GM12878 (cell line): ENCODE measurements around the gene CREBZF. TPM values are rescaled to one million over a fixed set of nuclear protein-coding genes. Genes with fewer than 3 reads are reported as not detected.

Experiments
- ATAC-seq: fragments of 200-7000 bp; cut with Tn5 transposase; 3 replicates; pipeline ENCODE4 v1.9.1; 2020; ENCODE audit warnings: mild to moderate bottlenecking, moderate library complexity
- BruUV-seq: library from RNA; stranded (reverse); fragments of 400-500 nt; replicated peaks from 2 replicates; lab custom pipeline; 2021; lab: Mats Ljungman, UMichigan
- CTCF ChIA-PET: fragments of 300-600 bp; sonication (Branson Sonifier 250); formaldehyde crosslinking; extraction: SDS; loops from one replicate; lab custom pipeline; 2021; ENCODE audit warnings: inconsistent platforms; lab: Yijun Ruan, JAX
- POLR2A ChIA-PET: fragments of 350-600 bp; formaldehyde crosslinking; extraction: SDS; loops from one replicate; lab custom pipeline; 2021; ENCODE audit warnings: inconsistent platforms; lab: Charles Lee
- RAD21 ChIA-PET: fragments of 300-600 bp; sonication (Branson Sonifier 250); formaldehyde crosslinking; loops from one replicate; lab custom pipeline; 2023; ENCODE audit warnings: antibody characterized with exemption; ENCODE audit not compliant: unreplicated experiment; lab: Charles Lee
- SMC1A ChIA-PET: fragments of 300-600 bp; sonication (Branson Sonifier 250); formaldehyde crosslinking; loops from one replicate; lab custom pipeline; 2023; ENCODE audit not compliant: unreplicated experiment, uncharacterized antibody; lab: Charles Lee
- DNase-seq: peaks from one replicate; pipeline ENCODE4 v3.0.0-alpha.2; 2011; ENCODE audit warnings: low read depth, low spot score
- FAIRE-seq: peaks from 3 replicates; lab custom pipeline; 2011; peaks lifted over from hg19 to GRCh38; lab: Jason Lieb, UNC
- H2AFZ ChIP-seq: 2 replicates; pipeline ENCODE4 v1.6.0; 2011; ENCODE audit warnings: low read depth, low read length, control low read depth; ENCODE audit not compliant: control insufficient read depth
- H3K27ac ChIP-seq: 2 replicates; pipeline ENCODE4 v1.5.1; 2011; ENCODE audit warnings: control low read depth; ENCODE audit not compliant: control insufficient read depth, insufficient read depth
- H3K27me3 ChIP-seq, 2 experiments: replicated peaks in 1 of 2; 2 replicates each; pipeline versions ENCODE4 v1.6.0 to v1.6.1; 2011; ENCODE audit warnings: low read length in 1 of 2; ENCODE audit not compliant: control insufficient read depth in 2 of 2, insufficient read depth in 2 of 2
- H3K36me3 ChIP-seq, 2 experiments: 2 replicates each; pipeline ENCODE4 v1.5.1; 2011; ENCODE audit warnings: low read length in 1 of 2; ENCODE audit not compliant: control insufficient read depth in 2 of 2, insufficient read depth in 2 of 2
- H3K4me1 ChIP-seq: 2 replicates; pipeline ENCODE4 v1.6.1; 2011; ENCODE audit warnings: mild to moderate bottlenecking, low read length, moderate library complexity, mixed read lengths; ENCODE audit not compliant: control insufficient read depth, insufficient read depth
- H3K4me2 ChIP-seq: 2 replicates; pipeline ENCODE4 v1.6.0; 2011; ENCODE audit warnings: control low read depth; ENCODE audit not compliant: control insufficient read depth, insufficient read depth
- H3K4me3 ChIP-seq: fragments of 200-600 bp; sonication (generic); 2 replicates; pipeline ENCODE4 v1.5.1; 2016
- H3K79me2 ChIP-seq: 2 replicates; pipeline ENCODE4 v1.6.0; 2011; ENCODE audit warnings: low read length; ENCODE audit not compliant: control insufficient read depth, insufficient read depth
- H3K9ac ChIP-seq: 2 replicates; pipeline ENCODE4 v1.8.0; 2011; ENCODE audit warnings: low read length, control low read depth, mixed read lengths; ENCODE audit not compliant: control insufficient read depth, insufficient read depth
- H3K9me3 ChIP-seq: replicated peaks from 3 replicates; pipeline ENCODE4 v1.5.1; 2011; ENCODE audit warnings: mild to moderate bottlenecking, low read length; ENCODE audit not compliant: control insufficient read depth, insufficient read depth
- H4K20me1 ChIP-seq: 2 replicates; pipeline ENCODE4 v1.6.0; 2011; ENCODE audit not compliant: control insufficient read depth, insufficient read depth
- HDGF ChIP-seq: fragments of 450-650 bp; IDR thresholded peaks from 2 replicates; pipeline ENCODE4 v1.6.1; 2016; ENCODE audit warnings: antibody characterized with exemption
- IKZF1 ChIP-seq: fragments of 450-650 bp; conservative IDR thresholded peaks from 2 replicates; pipeline ENCODE4 v1.6.1; 2017; ENCODE audit warnings: antibody characterized with exemption, mild to moderate bottlenecking
- IKZF2 ChIP-seq, 2 experiments: fragments of 450-650 bp; IDR thresholded peaks; 2 replicates each; pipeline ENCODE4 v1.6.1; 2017; ENCODE audit warnings: mild to moderate bottlenecking in 2 of 2, moderate library complexity in 2 of 2
- MEF2B ChIP-seq: fragments of 450-650 bp; IDR thresholded peaks from 2 replicates; pipeline ENCODE4 v1.6.1; 2018; ENCODE audit warnings: mild to moderate bottlenecking, moderate library complexity; ENCODE audit not compliant: partially characterized antibody, poor library complexity, severe bottlenecking
- PML ChIP-seq: IDR thresholded peaks from 2 replicates; pipeline ENCODE4 v1.6.1; 2012; ENCODE audit warnings: low read length, inconsistent platforms
- RB1 ChIP-seq: fragments of 450-650 bp; formaldehyde crosslinking; IDR thresholded peaks from 2 replicates; pipeline ENCODE4 v1.6.1; 2017; ENCODE audit warnings: mild to moderate bottlenecking, borderline replicate concordance
- RCOR1 ChIP-seq: conservative IDR thresholded peaks from 2 replicates; pipeline ENCODE4 v1.6.1; 2012; ENCODE audit warnings: low read depth, low read length, improper control_type of control experiment
- SMARCA5 ChIP-seq: fragments of 450-650 bp; IDR thresholded peaks from 2 replicates; pipeline ENCODE4 v1.6.1; 2017; ENCODE audit warnings: mild to moderate bottlenecking
- in situ Hi-C: fragments of 300-500 bp; cut with MboI; formaldehyde crosslinking; loops from 9 replicates; pipeline ENCODE4 v1.14.3; 2018; ENCODE audit warnings: mixed read lengths
- intact Hi-C: fragments of 100-400 bp; cut with micrococcal nuclease; formaldehyde crosslinking; loops from one replicate; pipeline ENCODE4 v1.14.2; 2022; ENCODE audit not compliant: unreplicated experiment
- polyA plus RNA-seq, 11 experiments: library from polyadenylated mRNA; depleted of rRNA in 4 of 11; unstranded in 6 of 11; stranded (reverse) in 5 of 11; fragments of >200 nt; fragmentation: Nextera tagmentation in 4 of 11; fragmentation: Illumina TruSeq in 1 of 11; extraction: Ambion mirVana in 4 of 11; extraction: Trizol in 1 of 11; gene quantifications; 1 replicate in 1 of 11; 2 replicates in 10 of 11; pipeline versions ENCODE4 v1.2.1 to v1.2.3, GENCODE V29; 2011 to 2016; ENCODE audit warnings: inconsistent platforms in 2 of 11, missing spikeins in 2 of 11, low read depth in 1 of 11
- total RNA-seq, 4 experiments: library from RNA; depleted of rRNA in 3 of 4; stranded (reverse); fragments of >200 nt in 3 of 4; fragmentation: Illumina TruSeq in 1 of 4; extraction: Trizol in 1 of 4; gene quantifications; 2 replicates each; pipeline versions ENCODE4 v1.2.1 to v1.2.3, GENCODE V29; 2013 to 2021
- TF ChIP-seq, protein P1 (sequence below): fragments of 450-650 bp; IDR thresholded peaks from 2 replicates; pipeline ENCODE4 v1.6.1; 2016; ENCODE audit warnings: mild to moderate bottlenecking
- TF ChIP-seq, protein P2 (sequence below): fragments of 450-650 bp; formaldehyde crosslinking; IDR thresholded peaks from 2 replicates; pipeline ENCODE4 v1.5.0; 2022; ENCODE audit warnings: mild to moderate bottlenecking, missing genetic modification characterization
- TF ChIP-seq, protein P3 (sequence below): IDR thresholded peaks from 2 replicates; pipeline ENCODE4 v1.6.1; 2012; ENCODE audit warnings: low read depth, low read length, improper control_type of control experiment

The CREBZF gene
- total and polyA plus RNA-seq, 10 of the 15 experiments (the other 5 are each of a cell fraction or from before 2014, with no cell fraction given) = 11.1 to 51.2 (median 34.1) TPM

DNA sequence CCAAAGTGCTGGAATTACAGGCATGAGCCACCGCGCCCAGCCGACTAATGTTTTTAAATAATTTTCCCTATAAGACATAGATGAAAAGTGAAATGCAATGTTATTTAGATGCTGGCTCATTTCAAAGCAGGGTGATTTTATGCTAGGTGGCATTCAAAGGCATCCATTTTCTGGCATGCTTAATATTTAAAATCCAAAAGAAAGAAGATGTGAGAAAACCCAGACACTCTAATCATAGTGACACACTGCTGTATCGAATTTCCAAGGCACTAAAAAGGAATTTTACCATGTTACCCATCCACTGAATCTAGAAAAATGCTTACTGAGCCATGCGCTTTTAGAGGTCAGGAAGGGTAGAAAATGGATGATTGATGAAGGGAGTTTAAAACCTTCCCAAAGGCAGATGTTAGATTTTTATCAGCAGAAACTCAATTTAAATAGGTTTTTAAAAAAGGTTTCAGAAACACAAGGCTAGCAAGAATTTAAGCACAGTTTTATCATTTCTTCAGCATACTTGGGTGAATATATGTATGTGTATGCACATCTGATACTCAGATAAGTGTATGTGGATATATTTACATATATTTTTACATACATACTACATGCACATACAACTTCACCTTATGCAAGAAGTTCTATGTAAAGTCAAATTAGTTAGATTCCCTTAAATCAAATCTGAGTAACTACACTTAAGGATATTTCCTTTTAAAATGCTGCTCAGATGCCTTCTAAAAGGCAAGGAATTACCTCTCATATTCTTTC lies 45.2 kb upstream of the CREBZF start (continued):
- TF ChIP-seq, protein P1, sequence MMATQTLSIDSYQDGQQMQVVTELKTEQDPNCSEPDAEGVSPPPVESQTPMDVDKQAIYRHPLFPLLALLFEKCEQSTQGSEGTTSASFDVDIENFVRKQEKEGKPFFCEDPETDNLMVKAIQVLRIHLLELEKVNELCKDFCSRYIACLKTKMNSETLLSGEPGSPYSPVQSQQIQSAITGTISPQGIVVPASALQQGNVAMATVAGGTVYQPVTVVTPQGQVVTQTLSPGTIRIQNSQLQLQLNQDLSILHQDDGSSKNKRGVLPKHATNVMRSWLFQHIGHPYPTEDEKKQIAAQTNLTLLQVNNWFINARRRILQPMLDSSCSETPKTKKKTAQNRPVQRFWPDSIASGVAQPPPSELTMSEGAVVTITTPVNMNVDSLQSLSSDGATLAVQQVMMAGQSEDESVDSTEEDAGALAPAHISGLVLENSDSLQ = no peak
- TF ChIP-seq RB1 = no peak
- no peak for TF ChIP-seq IKZF1
- no peak for TF ChIP-seq HDGF
- TF ChIP-seq, protein P2, sequence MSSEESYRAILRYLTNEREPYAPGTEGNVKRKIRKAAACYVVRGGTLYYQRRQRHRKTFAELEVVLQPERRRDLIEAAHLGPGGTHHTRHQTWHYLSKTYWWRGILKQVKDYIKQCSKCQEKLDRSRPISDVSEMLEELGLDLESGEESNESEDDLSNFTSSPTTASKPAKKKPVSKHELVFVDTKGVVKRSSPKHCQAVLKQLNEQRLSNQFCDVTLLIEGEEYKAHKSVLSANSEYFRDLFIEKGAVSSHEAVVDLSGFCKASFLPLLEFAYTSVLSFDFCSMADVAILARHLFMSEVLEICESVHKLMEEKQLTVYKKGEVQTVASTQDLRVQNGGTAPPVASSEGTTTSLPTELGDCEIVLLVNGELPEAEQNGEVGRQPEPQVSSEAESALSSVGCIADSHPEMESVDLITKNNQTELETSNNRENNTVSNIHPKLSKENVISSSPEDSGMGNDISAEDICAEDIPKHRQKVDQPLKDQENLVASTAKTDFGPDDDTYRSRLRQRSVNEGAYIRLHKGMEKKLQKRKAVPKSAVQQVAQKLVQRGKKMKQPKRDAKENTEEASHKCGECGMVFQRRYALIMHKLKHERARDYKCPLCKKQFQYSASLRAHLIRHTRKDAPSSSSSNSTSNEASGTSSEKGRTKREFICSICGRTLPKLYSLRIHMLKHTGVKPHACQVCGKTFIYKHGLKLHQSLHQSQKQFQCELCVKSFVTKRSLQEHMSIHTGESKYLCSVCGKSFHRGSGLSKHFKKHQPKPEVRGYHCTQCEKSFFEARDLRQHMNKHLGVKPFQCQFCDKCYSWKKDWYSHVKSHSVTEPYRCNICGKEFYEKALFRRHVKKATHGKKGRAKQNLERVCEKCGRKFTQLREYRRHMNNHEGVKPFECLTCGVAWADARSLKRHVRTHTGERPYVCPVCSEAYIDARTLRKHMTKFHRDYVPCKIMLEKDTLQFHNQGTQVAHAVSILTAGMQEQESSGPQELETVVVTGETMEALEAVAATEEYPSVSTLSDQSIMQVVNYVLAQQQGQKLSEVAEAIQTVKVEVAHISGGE = no peak
- TF ChIP-seq SMARCA5 = no peak
- TF ChIP-seq PML = no peak

DNA sequence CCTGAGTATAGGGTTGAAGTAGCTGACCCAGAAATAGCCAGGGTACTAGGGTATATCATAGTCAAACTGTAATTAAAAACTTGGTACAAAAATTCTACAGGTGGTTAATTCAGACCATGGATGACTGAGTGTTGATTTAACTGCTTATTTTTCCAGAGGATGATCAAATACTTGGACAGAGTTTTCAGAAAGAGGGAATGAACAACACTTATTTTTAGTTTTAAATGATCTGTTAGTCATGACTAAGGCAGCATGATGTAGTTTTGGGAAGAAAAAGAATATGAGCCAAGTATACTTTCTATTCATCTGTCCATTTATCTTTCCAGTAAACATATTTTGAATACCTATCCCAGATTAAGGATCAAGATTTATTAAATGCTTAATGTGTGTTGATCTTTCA lies 40.9 kb upstream of the CREBZF start:
- CTCF ChIA-PET = no interaction called here
- RAD21 ChIA-PET = no interaction called here
- POLR2A ChIA-PET = no interaction called here
- TF ChIP-seq RCOR1 = no peak
- TF ChIP-seq MEF2B = no peak
- TF ChIP-seq IKZF2 (IDR thresholded peaks at IDR 0.05) = no peak
- TF ChIP-seq, protein P3, sequence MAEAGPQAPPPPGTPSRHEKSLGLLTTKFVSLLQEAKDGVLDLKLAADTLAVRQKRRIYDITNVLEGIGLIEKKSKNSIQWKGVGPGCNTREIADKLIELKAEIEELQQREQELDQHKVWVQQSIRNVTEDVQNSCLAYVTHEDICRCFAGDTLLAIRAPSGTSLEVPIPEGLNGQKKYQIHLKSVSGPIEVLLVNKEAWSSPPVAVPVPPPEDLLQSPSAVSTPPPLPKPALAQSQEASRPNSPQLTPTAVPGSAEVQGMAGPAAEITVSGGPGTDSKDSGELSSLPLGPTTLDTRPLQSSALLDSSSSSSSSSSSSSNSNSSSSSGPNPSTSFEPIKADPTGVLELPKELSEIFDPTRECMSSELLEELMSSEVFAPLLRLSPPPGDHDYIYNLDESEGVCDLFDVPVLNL = no peak
- no peak overlapping the region for H3K27ac ChIP-seq
- no peaks in the 10 kb centered on the region for H3K79me2 ChIP-seq
- H3K4me2 ChIP-seq = no peak overlapping the region
- no peaks in the 10 kb centered on the region; the same call in 2 of the 3 replicates for H3K9me3 ChIP-seq
- in situ Hi-C loops = no loop called here
- no peaks in the 10 kb centered on the region; a peak in 1 of 4 replicates for H3K27me3 ChIP-seq
- no TSS peak for BruUV-seq
- H3K9ac ChIP-seq = no peak overlapping the region
- H4K20me1 ChIP-seq = no peaks in the 10 kb centered on the region
- no peak overlapping the region for H2AFZ ChIP-seq
- DNase-seq (no peak), FAIRE-seq (no peak), ATAC-seq (no peak)
- SMC1A ChIA-PET = no interaction called here
- no peaks in the 10 kb centered on the region for H3K4me1 ChIP-seq
- no peaks in the 10 kb centered on the region for H3K36me3 ChIP-seq
- no peak overlapping the region for H3K4me3 ChIP-seq
- intact Hi-C loops = no loop called here
